Liver (tissue), 3 donors: ENCODE data around the gene ABHD5.

ENCODE experiments used
- ATF3 ChIP-seq: IDR thresholded peaks from 2 replicates; pipeline ENCODE4 v1.6.1; 2016; ENCODE audit warnings: antibody characterized with exemption
- CTCF ChIP-seq: fragments of 150-350 bp; IDR thresholded peaks from 2 replicates; pipeline ENCODE4 v1.5.1; 2017; ENCODE audit warnings: improper control_type of control experiment, low read depth, low read length; ENCODE audit not compliant: missing input control
- EGR1 ChIP-seq, 2 donors: IDR thresholded peaks; 2 replicates each; pipeline ENCODE4 v1.6.1; 2016 to 2018; ENCODE audit warnings: antibody characterized with exemption in 2 of 2, low read depth in 2 of 2
- FOXA2 ChIP-seq: IDR thresholded peaks from 2 replicates; pipeline ENCODE4 v1.6.1; 2016; ENCODE audit warnings: antibody characterized with exemption
- GABPA ChIP-seq, 2 donors: IDR thresholded peaks in 1 of 2; conservative IDR thresholded peaks in 1 of 2; 2 replicates each; pipeline ENCODE4 v1.6.1; 2016; ENCODE audit warnings: antibody characterized with exemption in 2 of 2, mild to moderate bottlenecking in 1 of 2, moderate library complexity in 1 of 2
- HNF4A ChIP-seq, 2 donors: conservative IDR thresholded peaks; 2 replicates each; pipeline ENCODE4 v1.6.1; 2016; ENCODE audit warnings: antibody characterized with exemption in 2 of 2, mild to moderate bottlenecking in 2 of 2
- HNF4G ChIP-seq: IDR thresholded peaks from 2 replicates; pipeline ENCODE4 v1.6.1; 2016; ENCODE audit warnings: antibody characterized with exemption
- JUND ChIP-seq, 2 donors: IDR thresholded peaks; 2 replicates each; pipeline ENCODE4 v1.6.1; 2016; ENCODE audit warnings: antibody characterized with exemption in 2 of 2
- MAX ChIP-seq: IDR thresholded peaks from 2 replicates; pipeline ENCODE4 v1.6.1; 2016; ENCODE audit warnings: antibody characterized with exemption
- RAD21 ChIP-seq, 2 donors: IDR thresholded peaks; 2 replicates each; pipeline ENCODE4 v1.6.1; 2016; ENCODE audit warnings: antibody characterized with exemption in 2 of 2, mild to moderate bottlenecking in 2 of 2
- REST ChIP-seq: IDR thresholded peaks from 2 replicates; pipeline ENCODE4 v1.6.1; 2016; ENCODE audit warnings: antibody characterized with exemption, mild to moderate bottlenecking
- TAF1 ChIP-seq: conservative IDR thresholded peaks from 2 replicates; pipeline ENCODE4 v1.6.1; 2016; ENCODE audit warnings: antibody characterized with exemption, mild to moderate bottlenecking
- ZBTB33 ChIP-seq: IDR thresholded peaks from 2 replicates; pipeline ENCODE4 v1.6.1; 2016; ENCODE audit warnings: antibody characterized with exemption
- donor health status: healthy.
- donor health status: healthy.

GRCh38 chr3:43650345-43650744 lies 40.4 kb upstream of the ABHD5 start:
- TF ChIP-seq CTCF (no peak), EGR1 (IDR thresholded peaks at IDR 0.05; ENCODE audit: low read depth in 2 of 2) (no peak), ATF3 (no peak), RAD21 (IDR thresholded peaks at IDR 0.05) (no peak), HNF4A (conservative IDR thresholded peaks at IDR 0.05) (no peak), JUND (IDR thresholded peaks at IDR 0.05) (no peak), ZBTB33 (no peak), FOXA2 (no peak), REST (no peak), TAF1 (no peak), GABPA (IDR thresholded peaks at IDR 0.05 in 1 of 2, conservative IDR thresholded peaks at IDR 0.05 in 1 of 2) (no peak), MAX (no peak), HNF4G (no peak)
